Tibial nerve (tissue), 3 donors: Measurements from ENCODE around the gene ANO2.

Experiments used
- POLR2A ChIP-seq, 2 donors: fragments of 450-650 bp; IDR thresholded peaks; one replicate each; pipeline ENCODE4 v1.6.1; 2017; ENCODE audit warnings: antibody characterized with exemption in 2 of 2, mild to moderate bottlenecking in 2 of 2, moderate library complexity in 2 of 2
- TF ChIP-seq, protein P1 (sequence below), 5 experiments: fragments of 200-600 bp in 3 of 5; fragments of 450-650 bp in 2 of 5; sonication (generic) in 3 of 5; IDR thresholded peaks; one replicate each; pipeline ENCODE4 v1.5.1; 2016 to 2019; ENCODE audit warnings: antibody characterized with exemption in 5 of 5, mild to moderate bottlenecking in 3 of 5, moderate library complexity in 2 of 5

DNA sequence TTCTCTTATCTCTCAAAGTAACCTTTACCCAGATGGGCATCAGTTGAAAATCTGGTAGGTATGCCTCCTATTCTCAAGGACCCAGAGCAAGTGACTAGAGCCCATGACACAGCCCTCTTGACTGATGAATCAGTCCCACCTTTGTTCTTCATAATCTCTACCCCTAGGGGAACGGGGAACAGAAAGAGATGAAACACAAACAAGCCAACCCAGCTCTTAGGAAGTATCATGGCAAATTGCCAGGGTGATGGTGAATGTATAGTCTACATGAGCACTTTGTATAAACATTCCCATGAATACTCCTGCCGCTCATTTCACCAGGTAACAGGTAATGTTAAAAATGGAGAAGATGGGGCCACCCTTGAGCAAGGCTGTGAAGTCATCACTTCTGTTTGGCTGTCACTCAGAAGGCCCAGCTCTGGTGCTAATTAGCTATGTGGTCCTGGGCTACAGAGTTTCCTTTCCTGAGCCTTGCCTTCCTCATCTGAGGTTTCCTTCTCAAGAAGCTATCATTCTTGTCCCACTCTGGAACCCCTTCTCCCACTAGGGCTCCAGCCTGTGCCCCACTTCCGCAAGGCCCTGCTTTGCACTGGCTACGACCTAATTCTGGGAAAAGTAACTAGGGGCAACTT lies 161.7 kb downstream of the ANO2 start:
- TF ChIP-seq, protein P1, sequence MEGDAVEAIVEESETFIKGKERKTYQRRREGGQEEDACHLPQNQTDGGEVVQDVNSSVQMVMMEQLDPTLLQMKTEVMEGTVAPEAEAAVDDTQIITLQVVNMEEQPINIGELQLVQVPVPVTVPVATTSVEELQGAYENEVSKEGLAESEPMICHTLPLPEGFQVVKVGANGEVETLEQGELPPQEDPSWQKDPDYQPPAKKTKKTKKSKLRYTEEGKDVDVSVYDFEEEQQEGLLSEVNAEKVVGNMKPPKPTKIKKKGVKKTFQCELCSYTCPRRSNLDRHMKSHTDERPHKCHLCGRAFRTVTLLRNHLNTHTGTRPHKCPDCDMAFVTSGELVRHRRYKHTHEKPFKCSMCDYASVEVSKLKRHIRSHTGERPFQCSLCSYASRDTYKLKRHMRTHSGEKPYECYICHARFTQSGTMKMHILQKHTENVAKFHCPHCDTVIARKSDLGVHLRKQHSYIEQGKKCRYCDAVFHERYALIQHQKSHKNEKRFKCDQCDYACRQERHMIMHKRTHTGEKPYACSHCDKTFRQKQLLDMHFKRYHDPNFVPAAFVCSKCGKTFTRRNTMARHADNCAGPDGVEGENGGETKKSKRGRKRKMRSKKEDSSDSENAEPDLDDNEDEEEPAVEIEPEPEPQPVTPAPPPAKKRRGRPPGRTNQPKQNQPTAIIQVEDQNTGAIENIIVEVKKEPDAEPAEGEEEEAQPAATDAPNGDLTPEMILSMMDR (IDR thresholded peaks at IDR 0.05): no peak
- TF ChIP-seq POLR2A (IDR thresholded peaks at IDR 0.05): no peak
